Vagina (tissue), 2 donors: ENCODE data around the gene NAB1. TPM values are rescaled to one million over a fixed set of nuclear protein-coding genes. Genes with fewer than 3 reads are reported as not detected.

Source experiments
- DNase-seq, 2 donors: peaks; one replicate each; pipeline ENCODE4 v3.0.0-alpha.2; 2017; ENCODE audit errors: extremely low spot score in 2 of 2
- H3K27ac ChIP-seq: fragments of 200-600 bp; sonication (generic); one replicate; pipeline ENCODE4 v1.5.1; 2019
- H3K27me3 ChIP-seq: fragments of 200-600 bp; sonication (generic); one replicate; pipeline ENCODE4 v1.5.1; 2019
- H3K36me3 ChIP-seq, 2 donors: fragments of 200-600 bp; sonication (generic); one replicate each; pipeline ENCODE4 v1.5.1; 2017 to 2019
- H3K4me1 ChIP-seq: fragments of 200-600 bp; sonication (generic); one replicate; pipeline ENCODE4 v1.5.1; 2019
- H3K4me3 ChIP-seq, 2 donors: fragments of 200-600 bp; sonication (generic); 1 replicate in 1 of 2; 2 replicates in 1 of 2; pipeline ENCODE4 v1.5.1; 2016 to 2019
- H3K9me3 ChIP-seq: fragments of 200-600 bp; sonication (generic); one replicate; pipeline ENCODE4 v1.5.1; 2019
- CTCF ChIP-seq, 3 experiments: fragments of 450-650 bp in 2 of 3; fragments of 200-600 bp in 1 of 3; sonication (generic) in 1 of 3; IDR thresholded peaks; one replicate each; pipeline ENCODE4 v1.5.1; 2017 to 2019; ENCODE audit warnings: antibody characterized with exemption in 3 of 3, mild to moderate bottlenecking in 2 of 3, moderate library complexity in 2 of 3
- POLR2A ChIP-seq, 2 donors: fragments of 450-650 bp; IDR thresholded peaks; one replicate each; pipeline ENCODE4 v1.6.1; 2017; ENCODE audit warnings: antibody characterized with exemption in 2 of 2, mild to moderate bottlenecking in 2 of 2, moderate library complexity in 2 of 2
- POLR2AphosphoS5 ChIP-seq, 2 donors: sonication (generic); formaldehyde crosslinking; IDR thresholded peaks; one replicate each; pipeline ENCODE4 v1.9.0; 2017; ENCODE audit warnings: antibody characterized with exemption in 2 of 2, mild to moderate bottlenecking in 2 of 2, low read depth in 1 of 2; ENCODE audit not compliant: insufficient read depth in 1 of 2
- intact Hi-C: fragments of 100-400 bp; cut with DNase I; formaldehyde crosslinking; loops from one replicate; pipeline ENCODE4 v1.15.1; 2023
- total RNA-seq: library from RNA; depleted of rRNA; stranded (reverse); fragments of >200 nt; gene quantifications from one replicate; pipeline ENCODE4 v1.2.3, GENCODE V29; 2016

NAB1 gene
- total RNA-seq, 1 donor from 2014 or later = 78.6 TPM

- Histone ChIP-seq H3K4me1 (peaks cover 87% of the 10 kb centered on the region), H3K27me3 (no peaks in the 10 kb centered on the region), H3K9me3 (no peaks in the 10 kb centered on the region), H3K36me3 (no peaks in the 10 kb centered on the region), H3K4me3 (no peak overlapping the region), H3K27ac (no peak overlapping the region)
- intact Hi-C loops = no loop called here
- DNase-seq = no peak
- TF ChIP-seq POLR2A (IDR thresholded peaks at IDR 0.05) = no peak
- no peak for TF ChIP-seq POLR2AphosphoS5 (IDR thresholded peaks at IDR 0.05; ENCODE audit: insufficient read depth in 1 of 2, low read depth in 1 of 2)
- TF ChIP-seq CTCF (IDR thresholded peaks at IDR 0.05) = no peak
Measured at GRCh38 chr2:190659553-190659952, 10.7 kb downstream of the NAB1 start.

- TF ChIP-seq POLR2A (IDR thresholded peaks at IDR 0.05) = no peak
- TF ChIP-seq CTCF (IDR thresholded peaks at IDR 0.05) = no peak
- no peak for TF ChIP-seq POLR2AphosphoS5 (IDR thresholded peaks at IDR 0.05; ENCODE audit: insufficient read depth in 1 of 2, low read depth in 1 of 2)
- no peak for DNase-seq
- H3K36me3 ChIP-seq = no peaks in the 10 kb centered on the region
- intact Hi-C loops = no loop called here
- no peak overlapping the region for H3K27ac ChIP-seq
- no peaks in the 10 kb centered on the region for H3K9me3 ChIP-seq
- H3K27me3 ChIP-seq = no peaks in the 10 kb centered on the region
- peaks cover 64% of the 10 kb centered on the region for H3K4me1 ChIP-seq
- H3K4me3 ChIP-seq = no peak overlapping the region
Measured at GRCh38 chr2:190662754-190663153, 13.9 kb downstream of the NAB1 start.

GRCh38 chr2:190663348-190663747 is 14.5 kb downstream of the NAB1 start:
- Histone ChIP-seq H3K36me3 (no peaks in the 10 kb centered on the region), H3K27me3 (no peaks in the 10 kb centered on the region), H3K4me3 (no peak overlapping the region), H3K4me1 (peaks cover 59% of the 10 kb centered on the region), H3K9me3 (no peaks in the 10 kb centered on the region), H3K27ac (no peak overlapping the region)
- no peak for DNase-seq
- intact Hi-C loops = no loop called here
- TF ChIP-seq POLR2AphosphoS5 (IDR thresholded peaks at IDR 0.05; ENCODE audit: insufficient read depth in 1 of 2, low read depth in 1 of 2) = no peak
- TF ChIP-seq POLR2A (IDR thresholded peaks at IDR 0.05) = no peak
- TF ChIP-seq CTCF (IDR thresholded peaks at IDR 0.05) = no peak

GRCh38 chr2:190663839-190664238 is 15.0 kb downstream of the NAB1 start:
- Histone ChIP-seq H3K36me3 (no peaks in the 10 kb centered on the region), H3K4me1 (peaks cover 54% of the 10 kb centered on the region), H3K9me3 (no peaks in the 10 kb centered on the region), H3K4me3 (no peak overlapping the region), H3K27me3 (no peaks in the 10 kb centered on the region), H3K27ac (no peak overlapping the region)
- no peak for DNase-seq
- TF ChIP-seq CTCF (IDR thresholded peaks at IDR 0.05) = no peak
- intact Hi-C loops = no loop called here

- H3K9me3 ChIP-seq = no peaks in the 10 kb centered on the region
- TF ChIP-seq CTCF (IDR thresholded peaks at IDR 0.05) (no peak), POLR2A (IDR thresholded peaks at IDR 0.05) (no peak), POLR2AphosphoS5 (IDR thresholded peaks at IDR 0.05; ENCODE audit: insufficient read depth in 1 of 2, low read depth in 1 of 2) (no peak)
- H3K36me3 ChIP-seq = no peaks in the 10 kb centered on the region
- no peak for DNase-seq
- intact Hi-C loops = no loop called here
- no peaks in the 10 kb centered on the region for H3K27me3 ChIP-seq
- H3K4me3 ChIP-seq = no peak overlapping the region
- H3K27ac ChIP-seq = no peak overlapping the region
- peaks cover 51% of the 10 kb centered on the region for H3K4me1 ChIP-seq
Measured at GRCh38 chr2:190664240-190664639, 15.4 kb downstream of the NAB1 start.
